HAP-1 (cell line): Measurements from ENCODE around the gene SMARCAL1.

Experiments used
- DNase-seq, 2 experiments: peaks; one replicate each; pipeline ENCODE4 v3.0.0-alpha.2; 2016 to 2020; ENCODE audit warnings: low spot score in 2 of 2
- H3K27me3 ChIP-seq: fragments of 250-450 bp; sonication (Bioruptor Pico); 2 replicates; pipeline ENCODE4 v1.5.1; 2020; ENCODE audit warnings: low read depth, mild to moderate bottlenecking, moderate library complexity
- H3K36me3 ChIP-seq: fragments of 250-450 bp; sonication (Bioruptor Pico); replicated peaks from 2 replicates; pipeline ENCODE4 v1.5.1; 2020; ENCODE audit warnings: mild to moderate bottlenecking
- H3K4me1 ChIP-seq: fragments of 250-450 bp; sonication (Bioruptor Pico); 2 replicates; pipeline ENCODE4 v1.5.1; 2020; ENCODE audit warnings: mild to moderate bottlenecking
- H3K4me3 ChIP-seq: fragments of 250-450 bp; sonication (Bioruptor Pico); 2 replicates; pipeline ENCODE4 v1.5.1; 2020; ENCODE audit warnings: mild to moderate bottlenecking, moderate library complexity
- H3K9me3 ChIP-seq: fragments of 250-450 bp; sonication (Bioruptor Pico); 2 replicates; pipeline ENCODE4 v1.5.1; 2020; ENCODE audit warnings: mild to moderate bottlenecking, moderate library complexity
- in situ Hi-C: fragments of 300-500 bp; cut with MboI; formaldehyde crosslinking; loops from 3 replicates; pipeline ENCODE4 v1.14.3; 2020; ENCODE audit warnings: low sequenced_read_pairs, inconsistent platforms, mixed read lengths

Gene SMARCAL1

DNA sequence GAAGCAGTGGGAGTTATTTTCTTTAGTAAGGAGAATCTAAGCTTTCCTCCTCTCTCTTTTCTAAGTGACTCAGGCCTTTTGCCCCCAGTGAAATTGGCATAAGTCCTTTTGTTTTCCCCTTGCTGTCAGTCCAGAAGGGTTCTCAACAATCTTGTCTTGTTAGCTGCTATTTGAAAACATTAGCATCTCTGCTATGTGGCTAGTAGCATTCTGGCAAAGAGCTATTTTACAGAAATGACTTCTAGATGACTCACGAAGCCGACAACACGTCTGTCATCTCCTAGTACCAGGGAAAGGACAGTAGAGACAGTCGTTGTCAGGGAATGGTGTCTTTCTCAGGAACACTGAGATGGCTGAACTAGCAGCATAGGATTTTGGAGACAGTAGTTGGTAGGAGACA, 14.7 kb downstream of the SMARCAL1 start:
- Histone ChIP-seq H3K4me1 (no peaks in the 10 kb centered on the region), H3K36me3 (peaks cover 41% of the 10 kb centered on the region), H3K27me3 (no peaks in the 10 kb centered on the region), H3K4me3 (no peak overlapping the region), H3K9me3 (no peaks in the 10 kb centered on the region)
- DNase-seq: no peak
- in situ Hi-C loops: no loop called here

DNA sequence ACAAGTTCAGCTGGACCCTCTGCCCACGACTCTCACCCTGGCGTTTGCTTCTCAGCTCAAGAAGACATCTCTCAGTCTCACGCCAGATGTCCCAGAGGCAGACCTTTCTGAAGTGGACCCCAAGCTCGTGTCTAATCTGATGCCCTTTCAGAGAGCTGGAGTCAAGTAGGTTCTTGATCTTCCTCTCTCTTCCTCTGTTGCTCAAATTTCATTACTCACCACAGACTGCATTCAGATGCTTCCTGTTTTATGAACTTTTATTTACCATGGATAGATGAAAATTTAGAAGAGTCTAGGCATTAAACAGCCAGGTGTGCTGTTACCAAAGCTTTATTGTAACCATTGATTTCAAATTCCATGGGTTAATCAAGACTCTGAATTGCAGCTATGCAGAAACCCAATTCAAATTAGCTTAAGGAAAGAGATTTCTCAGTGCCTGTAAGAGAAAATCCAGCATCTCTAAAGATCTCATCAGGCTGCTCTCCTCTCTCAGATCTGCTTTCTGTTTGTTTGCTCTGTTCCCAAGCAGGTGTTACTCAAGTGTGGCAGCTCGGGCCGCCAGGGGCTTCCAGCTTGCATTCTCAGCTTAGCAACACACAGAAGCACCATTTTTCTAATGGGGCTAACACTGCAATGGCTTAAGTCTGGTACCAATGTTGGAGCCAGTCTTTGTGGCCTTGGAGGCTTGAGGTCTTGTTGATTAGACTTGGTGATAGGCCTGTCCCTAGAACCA, 16.5 kb downstream of the SMARCAL1 start:
- H3K4me3 ChIP-seq: no peak overlapping the region
- no peaks in the 10 kb centered on the region for H3K9me3 ChIP-seq
- no peaks in the 10 kb centered on the region for H3K4me1 ChIP-seq
- no peak for DNase-seq
- H3K27me3 ChIP-seq: no peaks in the 10 kb centered on the region
- in situ Hi-C loops: no loop called here
- peaks cover 29% of the 10 kb centered on the region for H3K36me3 ChIP-seq

DNA sequence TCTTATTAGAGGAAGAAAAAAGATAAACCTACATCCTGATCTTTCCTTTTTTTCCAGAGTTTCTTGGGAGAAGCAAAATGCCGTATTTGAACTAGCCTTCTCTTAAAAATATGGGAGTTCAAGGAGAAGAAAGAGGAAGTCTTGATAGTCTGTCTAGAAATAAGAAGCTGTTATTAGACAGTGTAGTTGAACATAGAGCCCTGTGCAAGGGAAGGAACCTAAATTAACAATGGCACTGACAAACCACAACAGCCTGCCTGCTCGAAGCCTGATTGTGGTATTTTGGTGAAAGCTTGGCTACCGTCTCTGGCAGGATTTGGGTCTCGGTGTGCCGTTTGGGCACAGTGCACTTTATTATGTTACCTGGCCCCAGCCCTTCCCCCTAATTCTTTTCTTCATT, 17.1 kb downstream of the SMARCAL1 start:
- Histone ChIP-seq H3K4me1 (no peaks in the 10 kb centered on the region), H3K27me3 (no peaks in the 10 kb centered on the region), H3K9me3 (no peaks in the 10 kb centered on the region), H3K4me3 (no peak overlapping the region), H3K36me3 (peaks cover 24% of the 10 kb centered on the region)
- no peak for DNase-seq
- in situ Hi-C loops: no loop called here

DNA sequence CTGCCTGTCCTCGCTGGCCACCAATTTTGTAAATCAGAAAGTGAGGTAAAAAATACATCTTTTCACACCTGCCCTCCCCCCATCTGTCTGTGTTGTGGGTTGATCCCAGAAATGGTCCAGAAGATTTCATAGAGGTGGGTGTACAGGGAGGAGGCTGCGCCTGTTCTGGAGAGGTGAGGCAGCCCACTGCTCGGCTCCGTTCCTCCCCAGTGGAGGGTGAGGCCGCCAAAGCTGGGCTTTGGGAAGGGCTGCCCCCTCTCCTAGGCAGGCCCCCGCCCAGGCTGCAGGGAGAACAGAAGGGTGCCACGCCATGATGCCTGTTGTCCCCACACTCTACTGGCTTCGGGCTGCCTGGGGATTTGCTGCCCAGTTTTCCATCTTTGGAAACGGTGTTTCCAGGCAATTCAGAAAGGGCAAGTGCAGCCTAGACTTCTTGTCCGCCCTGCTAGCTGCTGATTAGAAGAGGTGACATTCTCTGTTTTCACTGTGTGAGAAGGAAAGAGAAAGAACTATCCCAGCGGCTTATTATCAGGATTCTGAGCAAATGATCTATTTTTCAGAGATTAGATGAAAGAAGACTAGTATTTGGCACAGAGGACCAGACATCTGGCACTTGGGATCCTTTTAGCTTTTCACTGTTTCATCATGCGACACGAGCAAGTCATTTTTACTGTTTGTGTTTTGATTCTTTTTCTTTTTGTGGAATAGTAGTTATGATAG, 18.7 kb downstream of the SMARCAL1 start:
- no peaks in the 10 kb centered on the region for H3K9me3 ChIP-seq
- H3K4me1 ChIP-seq: no peaks in the 10 kb centered on the region
- no peaks in the 10 kb centered on the region for H3K27me3 ChIP-seq
- peaks cover 17% of the 10 kb centered on the region for H3K36me3 ChIP-seq
- DNase-seq: no peak
- no peak overlapping the region for H3K4me3 ChIP-seq
- in situ Hi-C loops: no loop called here

DNA sequence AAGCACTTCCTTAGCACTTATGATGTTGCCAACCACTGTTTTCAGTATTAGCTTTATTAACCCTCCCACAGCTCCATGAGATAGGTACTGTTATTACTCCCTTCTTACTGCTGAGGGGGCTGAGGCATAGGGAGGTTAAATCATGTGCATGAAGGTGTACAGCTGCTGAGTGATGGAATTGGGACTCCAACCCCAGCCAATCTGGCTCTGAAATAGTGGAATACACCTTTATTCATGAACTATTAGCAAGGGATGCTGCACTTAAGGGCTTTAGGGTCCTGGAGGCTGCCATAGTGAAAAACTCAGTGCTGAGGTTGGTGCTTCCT, 19.2 kb downstream of the SMARCAL1 start:
- in situ Hi-C loops: no loop called here
- H3K27me3 ChIP-seq: no peaks in the 10 kb centered on the region
- no peak overlapping the region for H3K4me3 ChIP-seq
- no peak for DNase-seq
- no peaks in the 10 kb centered on the region for H3K9me3 ChIP-seq
- H3K4me1 ChIP-seq: no peaks in the 10 kb centered on the region
- H3K36me3 ChIP-seq: peaks cover 17% of the 10 kb centered on the region

DNA sequence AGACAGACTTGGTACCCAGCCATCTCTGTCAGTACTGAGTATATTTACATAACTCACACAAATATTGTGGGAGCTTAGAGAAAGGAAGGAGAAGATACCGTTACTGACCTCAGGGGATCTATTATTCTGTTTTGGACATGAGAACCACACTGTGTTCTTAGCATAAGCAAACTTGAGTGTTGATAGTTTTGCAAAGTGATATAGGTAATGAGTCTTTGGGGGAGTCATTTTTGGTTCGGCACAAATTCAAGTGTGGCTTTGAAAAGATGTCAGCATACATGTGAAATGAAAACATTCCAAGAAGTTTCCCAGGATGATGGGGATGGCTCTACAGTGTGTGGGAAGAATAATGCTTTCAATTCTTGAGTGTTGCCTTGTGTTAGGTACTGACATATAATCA, 24.1 kb downstream of the SMARCAL1 start:
- DNase-seq: no peak
- in situ Hi-C loops: no loop called here
- H3K36me3 ChIP-seq: peaks cover 10% of the 10 kb centered on the region
- no peaks in the 10 kb centered on the region for H3K27me3 ChIP-seq
- peaks cover 3% of the 10 kb centered on the region for H3K4me1 ChIP-seq
- no peak overlapping the region for H3K4me3 ChIP-seq
- no peaks in the 10 kb centered on the region for H3K9me3 ChIP-seq

DNA sequence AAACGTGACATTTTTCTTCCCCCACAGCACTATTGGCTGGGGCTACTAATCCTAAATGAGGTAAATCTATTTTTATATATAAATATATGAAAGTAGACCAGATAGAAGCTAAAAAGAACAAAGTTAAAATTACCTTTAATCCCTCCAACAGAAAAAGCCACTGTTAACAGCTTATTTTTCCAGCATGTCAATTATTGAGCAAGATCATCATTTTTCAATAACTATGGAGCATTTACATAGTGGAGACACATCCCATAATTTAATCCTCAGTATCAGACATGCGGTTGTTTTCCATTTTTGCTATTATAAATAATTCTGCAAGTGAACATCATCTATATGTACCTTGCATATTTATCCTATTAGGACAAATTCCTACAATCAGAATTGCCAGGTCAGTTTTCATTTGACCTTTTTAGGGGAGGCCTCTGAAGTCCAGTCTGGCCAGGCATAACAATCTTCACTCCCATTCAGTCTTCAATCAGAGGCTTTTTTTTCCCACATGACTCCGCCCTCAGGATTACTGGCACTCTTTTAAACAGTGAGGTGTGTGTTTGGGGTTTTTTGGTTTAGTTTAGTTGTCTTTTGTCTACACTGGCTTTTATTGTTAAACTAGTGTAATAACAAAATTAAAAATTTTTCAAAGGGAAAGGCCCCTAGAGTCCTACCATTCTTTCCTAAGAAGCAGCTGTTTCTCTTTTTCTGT, 29.2 kb downstream of the SMARCAL1 start:
- H3K36me3 ChIP-seq: peaks cover 4% of the 10 kb centered on the region; the same call in 1 of the 2 replicates
- H3K4me1 ChIP-seq: peaks cover 27% of the 10 kb centered on the region
- peak; percentile 51 to 66 for DNase-seq
- no peak overlapping the region for H3K4me3 ChIP-seq
- in situ Hi-C loops: no loop called here
- H3K9me3 ChIP-seq: no peaks in the 10 kb centered on the region
- no peaks in the 10 kb centered on the region for H3K27me3 ChIP-seq

DNA sequence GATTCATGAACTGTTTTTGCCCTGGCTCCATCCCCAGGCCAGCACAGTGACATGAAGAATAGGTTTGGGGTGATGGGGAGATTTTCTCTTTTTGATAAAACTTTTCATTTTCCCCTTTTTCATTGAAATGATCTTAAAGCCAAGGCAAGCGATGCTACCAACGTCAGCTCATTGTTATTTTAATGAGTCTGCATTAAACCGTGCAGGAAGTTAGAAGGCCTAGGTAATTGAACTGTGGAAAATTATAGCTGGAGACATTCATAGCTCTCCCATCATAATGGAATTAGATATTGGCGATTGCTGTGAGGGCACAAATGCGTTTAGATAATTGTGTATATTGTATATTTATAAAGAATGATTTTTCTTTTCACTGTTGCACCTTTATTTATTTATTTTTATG, 33.2 kb downstream of the SMARCAL1 start:
- in situ Hi-C loops: no loop called here
- peaks cover 27% of the 10 kb centered on the region for H3K4me1 ChIP-seq
- H3K4me3 ChIP-seq: no peak overlapping the region
- peak; percentile 41 to 84 for DNase-seq
- H3K9me3 ChIP-seq: no peaks in the 10 kb centered on the region
- no peaks in the 10 kb centered on the region for H3K27me3 ChIP-seq
- peaks cover 9% of the 10 kb centered on the region for H3K36me3 ChIP-seq

DNA sequence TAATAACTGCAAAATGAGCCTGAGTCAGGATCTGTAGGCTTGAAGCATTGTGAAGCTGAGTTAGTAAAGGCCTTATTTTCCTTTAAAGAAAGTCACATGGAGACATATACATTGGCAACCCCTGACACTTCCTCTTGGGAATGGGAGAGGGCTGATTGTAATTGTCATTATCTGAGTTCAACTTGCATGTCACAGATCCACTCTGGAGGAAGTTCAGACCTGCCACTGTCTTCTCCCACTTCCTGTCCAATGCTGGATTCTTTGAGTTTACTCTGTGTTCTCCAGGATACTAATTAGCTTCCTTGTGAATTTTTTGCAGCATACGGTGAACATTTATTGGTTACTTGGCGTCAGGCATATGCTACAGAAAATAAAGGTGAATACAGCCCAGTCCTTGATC, 34.1 kb downstream of the SMARCAL1 start:
- H3K27me3 ChIP-seq: no peaks in the 10 kb centered on the region
- H3K9me3 ChIP-seq: no peaks in the 10 kb centered on the region
- no peak overlapping the region for H3K4me3 ChIP-seq
- in situ Hi-C loops: no loop called here
- peaks cover 24% of the 10 kb centered on the region for H3K4me1 ChIP-seq
- no peak for DNase-seq
- peaks cover 12% of the 10 kb centered on the region for H3K36me3 ChIP-seq

DNA sequence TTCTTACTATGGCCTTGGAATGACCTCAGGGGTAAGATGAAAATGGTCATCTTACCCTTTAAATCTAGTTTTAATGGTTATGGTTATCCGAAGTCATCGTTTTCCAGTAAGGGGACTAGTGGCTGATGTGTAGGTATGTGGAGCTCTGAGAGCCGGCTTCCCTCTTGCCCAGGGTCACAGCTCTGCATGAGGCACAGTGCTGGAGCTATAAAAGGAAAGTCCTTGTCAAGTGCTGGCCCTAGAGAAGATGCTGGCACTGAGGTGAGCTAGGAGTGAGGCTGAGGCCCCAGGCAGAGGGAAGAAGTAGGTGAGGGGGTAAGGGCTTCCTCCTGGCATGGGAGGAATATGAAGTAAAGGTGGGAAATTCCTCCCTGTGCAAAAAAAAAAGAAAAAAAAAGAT, 35.0 kb downstream of the SMARCAL1 start:
- peaks cover 17% of the 10 kb centered on the region for H3K36me3 ChIP-seq
- DNase-seq: no peak
- in situ Hi-C loops: no loop called here

DNA sequence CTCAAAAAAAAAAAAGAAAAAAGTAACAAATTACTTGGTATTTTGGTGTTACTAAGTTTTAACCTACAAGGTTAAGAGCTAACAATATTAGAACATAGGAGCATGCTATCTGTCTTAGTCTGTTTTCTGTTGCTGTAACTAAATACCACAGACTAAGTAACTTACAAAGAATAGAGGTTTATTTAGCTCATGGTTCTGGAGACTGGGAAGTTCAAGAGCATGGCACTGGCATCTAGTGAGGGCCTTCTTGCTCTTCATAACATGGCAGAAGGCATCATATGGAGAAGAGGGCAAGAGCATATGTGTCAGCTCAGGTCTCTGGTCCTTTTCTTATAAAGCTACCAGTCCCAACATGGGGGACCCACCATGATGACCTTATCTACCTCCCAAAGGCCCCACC, 36.5 kb downstream of the SMARCAL1 start:
- peaks cover 17% of the 10 kb centered on the region for H3K4me1 ChIP-seq
- peaks cover 20% of the 10 kb centered on the region for H3K36me3 ChIP-seq
- no peaks in the 10 kb centered on the region for H3K27me3 ChIP-seq
- in situ Hi-C loops: no loop called here
- DNase-seq: no peak
- H3K9me3 ChIP-seq: no peaks in the 10 kb centered on the region
- H3K4me3 ChIP-seq: no peak overlapping the region

More for the DNA sequence above, 35.0 kb downstream of the SMARCAL1 start:
- H3K4me3 ChIP-seq: no peak overlapping the region
- no peaks in the 10 kb centered on the region for H3K9me3 ChIP-seq
- peaks cover 17% of the 10 kb centered on the region for H3K4me1 ChIP-seq
- H3K27me3 ChIP-seq: no peaks in the 10 kb centered on the region

DNA sequence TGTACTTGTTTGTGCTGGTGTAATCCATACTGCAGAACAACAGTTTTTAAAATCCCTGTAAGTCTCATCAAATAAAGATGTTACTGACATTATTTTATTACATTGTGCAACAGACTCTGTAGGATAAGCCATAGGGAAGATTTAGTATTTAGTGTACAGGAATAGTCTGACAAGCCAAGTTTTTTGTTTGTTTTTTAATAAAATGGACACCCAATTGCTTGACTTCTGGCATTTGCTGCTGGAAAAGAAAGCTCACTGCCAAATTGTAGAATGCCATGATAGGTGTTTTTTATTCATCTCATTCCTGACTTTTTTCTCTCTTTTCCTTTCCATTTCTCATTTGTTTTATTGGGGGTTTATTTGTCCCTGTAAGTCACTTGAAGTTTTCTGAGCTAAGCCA, 38.1 kb downstream of the SMARCAL1 start:
- Histone ChIP-seq H3K4me1 (peaks cover 9% of the 10 kb centered on the region), H3K4me3 (no peak overlapping the region), H3K9me3 (no peaks in the 10 kb centered on the region), H3K27me3 (no peaks in the 10 kb centered on the region), H3K36me3 (peaks cover 27% of the 10 kb centered on the region)
- DNase-seq: no peak
- in situ Hi-C loops: no loop called here

DNA sequence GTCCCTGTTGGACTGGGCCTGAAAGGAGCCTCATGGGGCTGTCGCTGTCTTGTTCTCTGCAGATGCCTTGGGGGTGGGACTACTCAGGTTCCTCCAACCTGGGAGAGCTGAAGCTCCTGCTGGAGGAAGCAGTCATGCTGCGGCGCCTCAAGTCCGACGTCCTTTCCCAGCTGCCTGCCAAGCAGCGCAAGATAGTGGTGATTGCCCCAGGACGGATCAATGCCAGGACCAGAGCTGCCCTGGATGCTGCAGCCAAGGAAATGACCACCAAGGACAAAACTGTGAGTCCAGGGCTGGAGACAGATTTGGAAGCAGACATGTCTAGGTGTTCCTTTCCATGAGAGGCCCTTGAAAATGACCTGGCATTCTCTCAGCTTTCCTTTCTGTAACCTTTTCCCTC, 38.5 kb downstream of the SMARCAL1 start:
- H3K27me3 ChIP-seq: no peaks in the 10 kb centered on the region
- H3K4me3 ChIP-seq: no peak overlapping the region
- peaks cover 6% of the 10 kb centered on the region for H3K4me1 ChIP-seq
- DNase-seq: no peak
- H3K36me3 ChIP-seq: peaks cover 27% of the 10 kb centered on the region
- H3K9me3 ChIP-seq: no peaks in the 10 kb centered on the region
- in situ Hi-C loops: no loop called here

DNA sequence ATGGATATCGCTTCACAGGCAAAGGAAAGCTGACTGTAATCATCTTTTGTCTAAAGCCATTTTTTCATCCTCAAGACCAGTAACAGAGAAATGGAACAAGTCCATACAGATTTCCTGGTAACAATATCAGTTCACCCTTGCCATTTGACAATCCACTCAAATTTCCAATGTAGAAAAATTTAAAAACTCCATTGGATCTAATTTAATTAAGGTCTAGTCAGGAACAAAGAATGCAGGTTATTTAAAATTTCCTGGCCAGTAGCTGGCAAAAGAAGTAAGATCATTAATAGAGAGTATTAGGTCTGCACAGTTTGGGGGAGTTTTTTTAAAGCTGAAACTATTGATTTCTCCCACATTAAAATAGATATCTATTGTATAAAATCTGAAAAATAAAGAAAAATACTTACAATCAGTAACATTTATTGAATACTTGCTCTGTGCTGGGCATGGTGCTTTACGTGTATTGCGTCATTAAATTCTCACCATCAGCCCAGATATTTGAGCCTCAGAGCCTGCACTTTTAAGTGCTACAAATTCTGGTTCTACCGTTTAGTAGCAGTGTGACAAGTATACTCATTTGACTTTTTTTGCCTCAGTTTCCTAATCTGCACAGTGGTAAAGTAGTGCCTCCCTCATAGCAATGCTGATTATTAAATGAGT, 41.8 kb downstream of the SMARCAL1 start:
- in situ Hi-C loops: no loop called here
- H3K4me3 ChIP-seq: no peak overlapping the region
- peaks cover 19% of the 10 kb centered on the region for H3K36me3 ChIP-seq
- DNase-seq: no peak
- H3K27me3 ChIP-seq: no peaks in the 10 kb centered on the region
- H3K4me1 ChIP-seq: no peaks in the 10 kb centered on the region
- no peaks in the 10 kb centered on the region for H3K9me3 ChIP-seq
